GM19467 (cell line): ENCODE results near the gene CNTN6.
"Not testable (repeated sequence)": the region's sequence is repeated elsewhere in the genome, so short reads cannot be mapped to it uniquely, and the experiment has no call there.

ENCODE experiments used
- ATAC-seq: cut with Tn5 transposase; IDR thresholded peaks from one replicate; pipeline ENCODE4 v1.9.1; 2021; ENCODE audit warnings: mild to moderate bottlenecking, moderate library complexity; ENCODE audit not compliant: unreplicated experiment

CNTN6 gene

DNA sequence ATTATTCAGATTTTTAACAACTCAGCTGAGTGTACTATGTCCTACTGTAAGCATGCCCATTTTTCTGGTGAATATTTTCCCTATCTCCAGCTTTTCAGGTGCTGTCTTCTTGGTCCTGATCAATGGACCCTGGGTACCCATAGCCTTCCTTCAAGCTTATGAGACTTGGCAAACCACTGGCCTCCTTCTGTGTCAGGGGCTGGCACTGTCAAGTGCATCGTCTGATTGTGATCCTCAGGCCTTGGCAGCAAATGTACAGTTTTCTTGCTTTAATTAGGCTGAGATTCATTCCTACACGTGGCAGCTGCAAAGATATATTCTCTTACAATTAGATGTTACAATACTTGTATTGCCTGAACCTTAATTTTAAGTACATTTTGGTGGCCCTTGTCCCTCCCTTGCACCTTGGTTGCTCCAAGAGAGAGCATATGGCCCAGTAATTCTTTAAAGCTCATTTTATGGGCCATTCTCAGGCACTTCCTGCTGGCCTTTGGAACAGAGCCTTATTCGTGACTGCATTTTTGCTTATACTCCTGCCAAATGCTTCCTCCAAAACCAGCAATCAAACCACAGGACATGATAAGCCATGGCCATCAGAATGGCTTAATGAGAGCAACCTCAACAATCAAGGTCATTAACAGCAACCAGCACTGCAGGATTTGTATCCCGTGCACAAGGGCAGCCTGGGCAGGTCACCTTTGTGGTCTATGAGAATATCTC, 179.9 kb downstream of the CNTN6 start:
- no peak for ATAC-seq

DNA sequence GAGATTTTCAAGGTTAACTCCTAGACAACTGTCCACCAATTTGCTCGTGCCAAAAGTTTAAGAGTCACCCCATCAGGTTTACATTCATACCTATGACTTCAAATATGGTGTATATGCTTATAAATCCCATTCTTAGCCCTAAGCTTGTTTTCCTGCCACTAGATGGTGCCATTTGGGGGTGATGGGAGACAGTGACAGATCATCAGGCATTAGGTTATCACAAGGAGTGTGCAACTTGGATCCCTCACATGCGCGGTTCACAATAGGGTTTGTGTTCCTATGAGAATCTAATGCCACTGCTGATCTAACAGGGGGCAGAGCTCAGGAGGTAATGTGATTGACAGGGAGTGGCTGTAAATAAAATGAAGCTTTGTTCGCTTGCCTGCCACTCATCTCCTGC, 182.7 kb downstream of the CNTN6 start:
- no peak for ATAC-seq

DNA sequence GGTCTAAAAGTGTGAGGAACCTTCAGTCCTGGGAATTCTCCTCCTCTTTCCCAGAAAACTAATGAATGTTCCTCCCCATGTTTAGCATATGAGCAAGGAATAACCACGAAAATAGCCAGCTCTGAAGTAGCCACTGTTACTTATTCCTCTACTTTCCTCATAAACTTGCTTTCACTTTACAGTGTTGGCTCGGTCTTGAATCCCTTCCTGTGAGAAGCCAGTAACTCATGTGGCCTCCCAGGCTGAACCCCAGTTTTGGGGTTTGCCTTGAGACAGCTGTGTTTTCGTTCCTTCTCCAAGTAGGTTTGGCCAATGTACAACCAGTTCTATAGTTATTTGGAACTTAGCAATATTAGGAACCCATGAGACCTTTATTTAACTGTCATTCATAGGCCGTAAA, 195.0 kb downstream of the CNTN6 start:
- ATAC-seq: no peak

DNA sequence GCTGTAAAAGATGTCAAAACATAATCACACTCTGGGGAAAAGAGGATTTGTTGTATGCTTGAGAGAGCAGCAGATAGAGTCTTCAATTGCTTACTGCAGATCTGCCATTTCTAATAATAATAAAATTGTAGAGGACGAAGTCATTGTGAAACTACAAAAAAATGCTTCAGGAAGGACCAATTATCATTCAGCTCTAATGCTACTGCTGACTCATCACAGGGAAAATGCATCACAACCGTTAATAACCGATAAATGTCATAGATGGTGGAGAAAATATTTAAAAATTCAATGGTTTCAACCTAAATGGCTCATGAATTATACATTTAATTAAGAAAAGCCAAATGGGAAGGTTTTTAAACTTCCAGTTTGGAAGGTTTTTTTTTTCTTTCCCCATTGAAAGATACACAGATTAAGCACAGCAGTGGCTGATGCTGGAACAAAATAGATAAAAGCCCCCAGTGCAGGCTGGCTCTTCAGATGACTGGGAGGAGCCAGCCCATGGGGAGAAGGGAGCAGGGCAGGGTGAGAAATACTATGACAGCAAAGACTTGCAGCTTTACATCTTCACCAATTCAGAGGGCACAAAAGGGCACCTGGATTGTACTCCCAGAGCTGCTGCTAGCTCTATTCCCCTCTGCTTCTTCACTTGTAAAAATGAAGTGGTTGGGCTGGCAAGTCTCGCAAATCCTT, 196.1 kb downstream of the CNTN6 start:
- ATAC-seq: no peak

DNA sequence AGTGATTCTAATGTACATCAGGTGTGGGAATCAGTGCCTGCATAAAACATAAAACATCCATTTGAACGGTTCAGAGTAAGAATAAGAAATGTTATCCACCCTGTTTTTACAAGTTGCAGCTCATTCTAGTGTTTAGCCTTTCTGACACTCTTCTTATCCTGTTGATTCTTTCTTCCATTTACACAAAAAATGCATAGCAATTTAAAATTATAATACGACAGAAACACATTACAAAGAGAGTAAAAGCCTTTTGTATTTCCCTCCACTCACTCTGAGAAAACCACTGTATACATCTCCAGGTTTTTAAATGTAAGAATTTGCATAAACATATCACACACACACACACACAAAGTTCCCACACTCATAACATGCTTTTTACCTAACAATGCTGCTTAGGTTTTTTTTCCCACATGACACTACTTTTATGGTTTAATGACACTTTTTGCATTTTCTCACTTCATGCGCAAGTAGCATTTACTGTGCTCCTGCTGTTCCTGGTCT, 199.8 kb downstream of the CNTN6 start:
- no peak for ATAC-seq

DNA sequence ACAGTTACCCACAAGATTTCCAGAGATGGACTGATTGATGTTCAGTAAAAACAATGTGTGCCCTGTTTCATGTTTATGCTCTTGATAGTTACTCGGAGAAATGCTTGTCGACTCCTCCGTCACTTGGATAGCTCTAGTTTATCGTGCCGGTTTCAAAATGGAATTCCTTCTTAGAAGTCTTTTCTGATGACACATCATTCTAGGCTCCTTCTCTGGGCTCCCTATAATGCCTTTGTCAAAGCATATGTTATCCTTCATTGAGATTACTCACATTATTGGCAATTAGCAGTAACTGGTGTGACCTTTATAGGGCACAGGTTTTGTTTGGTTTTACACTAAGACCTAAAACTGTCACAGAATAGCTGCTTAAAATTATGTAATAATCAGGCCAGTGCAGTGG, 201.8 kb downstream of the CNTN6 start:
- ATAC-seq: no peak

DNA sequence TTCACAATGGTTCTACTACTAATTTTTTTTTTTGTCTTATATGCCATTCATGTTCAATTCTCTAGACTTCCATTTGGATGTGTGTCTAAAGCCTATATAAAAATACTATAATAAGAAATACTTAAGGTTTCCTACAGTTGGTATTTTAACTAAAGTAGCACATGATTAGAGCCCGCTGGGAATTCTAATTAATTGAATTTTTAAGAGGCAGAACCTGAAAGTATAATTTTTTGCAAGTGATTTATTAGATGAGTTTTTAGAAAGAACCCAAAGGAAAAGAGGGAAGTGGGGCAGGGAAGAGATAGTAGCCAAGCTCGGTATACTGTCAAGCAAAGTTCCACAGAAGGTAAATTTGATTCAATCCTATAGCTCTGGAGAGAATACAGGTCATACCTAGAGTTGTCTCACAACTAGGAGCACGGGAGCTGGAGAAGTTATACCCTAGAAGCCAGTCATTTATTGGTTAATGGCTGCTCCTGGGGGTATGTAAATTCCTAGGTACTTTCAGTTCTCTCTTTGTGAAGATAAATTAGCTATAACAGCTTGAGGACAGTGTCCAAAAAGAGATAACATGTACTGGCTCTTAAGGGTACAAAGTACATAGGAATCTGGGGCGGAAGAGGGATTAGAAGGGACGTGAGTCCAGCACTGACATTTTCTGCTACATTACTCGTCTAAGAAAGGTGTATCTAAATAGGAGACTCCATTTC, 225.6 kb downstream of the CNTN6 start:
- no peak for ATAC-seq

DNA sequence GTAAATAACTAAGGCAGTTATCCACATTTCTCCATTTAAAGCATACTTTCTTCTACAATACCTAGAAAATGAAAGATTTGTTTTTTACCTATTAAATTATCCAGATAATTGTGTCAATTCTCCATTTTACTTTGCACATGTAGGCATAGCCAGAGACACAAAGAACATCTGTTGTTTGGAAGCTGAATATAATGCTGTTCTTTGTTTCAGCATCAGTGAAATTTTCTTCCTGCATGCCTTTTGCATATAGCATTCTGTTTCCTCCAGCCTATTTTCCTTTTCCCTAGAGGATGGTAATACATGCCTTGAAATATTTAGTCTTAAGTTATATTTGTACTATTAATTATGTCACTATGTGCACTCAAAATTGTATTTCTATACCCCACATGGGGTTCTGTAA, 233.7 kb downstream of the CNTN6 start:
- ATAC-seq: no peak

DNA sequence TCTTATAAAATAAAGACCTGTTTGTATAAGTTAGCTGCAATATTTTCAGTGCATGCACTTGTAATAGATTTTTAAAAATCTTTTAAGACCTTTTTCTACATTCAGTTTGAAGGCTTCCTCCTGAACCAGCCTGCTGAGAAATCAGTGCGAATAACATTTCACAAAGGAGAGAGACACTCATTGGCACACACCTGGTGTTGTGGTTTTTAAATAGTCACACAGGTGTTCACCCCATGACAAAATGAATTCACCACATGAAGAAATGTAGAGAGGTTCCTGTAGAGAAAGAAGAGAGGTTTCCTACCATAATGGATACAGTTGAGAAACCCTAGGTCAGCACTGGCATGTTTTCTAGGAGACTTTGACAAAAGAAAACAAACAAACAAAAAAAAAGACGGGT, 237.3 kb downstream of the CNTN6 start:
- ATAC-seq: no peak

DNA sequence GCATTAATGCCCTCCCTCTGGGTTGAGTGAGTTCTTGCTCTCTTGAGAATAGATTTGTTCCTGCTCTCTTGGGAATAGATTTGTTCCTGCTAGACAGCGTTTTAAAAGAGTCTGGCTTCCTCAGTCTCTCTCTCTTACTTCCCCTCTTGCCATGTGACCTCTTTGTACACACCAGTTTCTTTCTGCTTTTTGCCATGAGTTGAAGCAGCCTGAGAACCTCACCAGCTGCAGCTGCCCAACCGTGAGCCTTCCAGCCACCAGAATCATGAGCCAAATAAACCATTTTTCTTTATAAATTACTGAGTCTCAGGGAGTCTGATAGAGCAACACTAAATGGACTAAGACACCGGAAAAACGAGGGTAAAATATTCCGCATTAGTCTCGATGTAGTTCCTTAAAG, 253.6 kb downstream of the CNTN6 start:
- ATAC-seq: no peak

DNA sequence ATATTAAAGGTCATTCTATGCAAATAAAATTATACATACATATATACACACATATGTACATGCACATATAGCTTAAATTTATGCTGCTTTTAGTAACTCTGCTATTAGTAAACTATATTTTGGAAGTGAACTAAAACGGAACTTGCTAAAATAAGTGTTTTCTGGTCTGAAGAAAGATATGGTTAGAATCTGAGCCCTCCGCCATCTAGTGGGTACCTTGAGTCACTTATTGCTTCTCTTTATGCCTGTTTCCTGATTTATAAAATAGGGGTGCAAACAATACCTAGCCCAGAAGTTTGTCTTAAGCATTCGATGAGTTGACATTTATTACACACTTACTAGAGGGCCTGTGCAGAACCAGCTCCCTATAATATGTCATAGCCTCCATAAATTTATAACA, 255.7 kb downstream of the CNTN6 start:
- ATAC-seq: no peak

DNA sequence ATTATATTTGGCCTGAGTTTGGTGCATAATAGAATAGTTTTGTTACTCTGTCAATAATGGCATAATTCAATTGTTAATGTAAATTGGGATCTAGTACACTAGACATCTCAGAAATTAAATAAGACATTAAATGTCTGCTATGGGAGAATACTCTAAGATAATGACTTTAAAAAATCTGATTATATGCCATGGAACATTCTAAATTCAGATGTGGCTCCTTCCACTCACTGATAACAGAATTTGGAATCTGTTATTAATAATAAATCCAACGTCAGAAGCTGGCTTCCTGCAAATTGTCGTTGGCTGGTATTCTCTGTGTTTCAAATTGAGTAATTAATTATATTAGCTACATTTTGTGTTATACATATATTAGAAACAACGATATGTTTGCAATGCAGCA, 258.1 kb downstream of the CNTN6 start:
- ATAC-seq: no peak

DNA sequence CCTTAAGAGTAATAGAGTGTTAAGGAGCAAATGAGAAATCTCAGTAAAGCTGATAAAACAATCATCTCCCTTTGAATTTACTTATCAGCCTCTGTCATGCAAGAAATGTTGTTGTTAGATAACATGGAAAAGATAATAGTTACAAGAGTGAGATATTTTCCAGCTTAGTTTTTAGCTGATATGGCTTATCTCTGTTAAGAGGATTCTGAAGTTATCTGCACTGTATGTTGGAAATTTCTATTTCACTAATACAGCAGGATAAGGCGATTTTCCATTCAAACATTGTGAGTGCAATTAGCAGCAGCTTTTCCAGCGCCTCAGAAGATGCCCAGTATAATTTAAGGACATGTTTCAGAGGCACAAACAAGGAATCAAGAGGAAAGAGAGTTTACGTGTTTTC, 262.9 kb downstream of the CNTN6 start:
- ATAC-seq: no peak

DNA sequence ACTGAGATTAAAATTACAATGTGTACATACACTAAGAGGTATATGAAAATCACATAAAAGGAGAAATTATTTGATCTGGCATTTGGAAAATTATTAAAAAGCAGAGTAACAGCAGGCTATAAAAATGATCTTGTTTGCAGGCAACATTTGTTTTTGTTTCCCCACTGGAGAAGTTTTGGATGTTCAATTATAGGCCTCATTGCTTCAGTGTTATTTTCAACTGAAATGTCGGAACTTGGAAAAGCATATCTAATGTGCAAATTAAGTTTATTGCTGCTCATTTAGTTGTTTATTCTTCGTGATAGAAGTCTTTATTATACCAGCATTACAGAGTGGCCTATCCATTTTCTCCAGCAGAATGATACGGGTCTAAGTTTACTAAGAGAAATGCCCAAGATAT, 263.3 kb downstream of the CNTN6 start:
- ATAC-seq: no peak

DNA sequence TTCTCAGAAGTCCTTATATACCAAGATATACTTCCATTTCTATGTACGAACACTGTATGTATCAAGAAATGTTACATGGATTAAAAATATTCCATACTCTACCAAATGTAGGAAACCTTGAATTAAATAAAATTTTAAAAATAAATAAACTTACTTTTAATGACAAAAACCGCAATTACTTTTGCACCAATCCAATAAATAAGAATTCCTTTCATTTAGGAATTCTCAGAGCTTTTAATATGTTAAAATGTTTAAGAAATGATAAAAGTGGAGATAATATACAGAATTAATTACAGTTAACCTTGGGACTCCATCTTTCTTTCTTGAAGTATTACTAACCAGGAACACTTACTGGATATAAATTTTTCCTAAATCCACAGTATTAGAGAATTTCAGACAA, 272.7 kb downstream of the CNTN6 start:
- ATAC-seq: no peak

DNA sequence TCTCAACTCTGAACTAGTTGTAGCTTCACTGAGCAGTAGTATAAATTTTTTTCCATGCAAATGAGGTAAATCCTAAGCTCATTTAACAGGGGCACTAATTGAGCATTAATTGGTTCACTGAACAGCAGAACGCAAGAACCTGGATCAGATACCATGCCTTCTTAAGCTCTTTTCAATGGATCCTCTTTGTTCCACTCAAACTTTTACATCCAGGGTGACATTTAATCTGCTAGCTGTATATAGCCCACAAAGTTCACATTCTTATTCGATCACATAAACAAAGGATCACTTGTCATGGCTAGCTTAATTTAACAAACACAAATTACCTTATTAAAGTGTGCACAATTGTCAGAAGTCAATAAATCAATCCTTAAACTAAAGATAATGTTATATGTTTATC, 281.6 kb downstream of the CNTN6 start:
- ATAC-seq: no peak

DNA sequence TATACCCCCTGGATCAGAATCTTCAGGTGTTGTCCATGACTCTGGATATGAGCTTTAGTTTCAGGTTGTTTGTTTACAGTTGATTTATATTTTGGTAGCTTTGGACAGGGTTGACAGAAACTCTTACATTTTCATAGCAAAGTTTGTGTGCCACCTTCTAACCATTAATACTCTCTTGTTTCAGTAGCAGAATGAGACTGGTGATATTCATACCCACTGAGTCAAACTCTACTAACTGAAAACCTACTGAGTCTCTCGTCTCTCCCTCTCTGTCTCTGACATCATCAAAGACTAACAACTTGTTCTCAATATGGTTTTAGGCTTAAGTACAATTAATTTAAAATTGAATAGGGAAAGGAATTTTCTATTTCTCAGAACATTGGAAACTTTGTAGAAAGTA, 282.3 kb downstream of the CNTN6 start:
- no peak for ATAC-seq

DNA sequence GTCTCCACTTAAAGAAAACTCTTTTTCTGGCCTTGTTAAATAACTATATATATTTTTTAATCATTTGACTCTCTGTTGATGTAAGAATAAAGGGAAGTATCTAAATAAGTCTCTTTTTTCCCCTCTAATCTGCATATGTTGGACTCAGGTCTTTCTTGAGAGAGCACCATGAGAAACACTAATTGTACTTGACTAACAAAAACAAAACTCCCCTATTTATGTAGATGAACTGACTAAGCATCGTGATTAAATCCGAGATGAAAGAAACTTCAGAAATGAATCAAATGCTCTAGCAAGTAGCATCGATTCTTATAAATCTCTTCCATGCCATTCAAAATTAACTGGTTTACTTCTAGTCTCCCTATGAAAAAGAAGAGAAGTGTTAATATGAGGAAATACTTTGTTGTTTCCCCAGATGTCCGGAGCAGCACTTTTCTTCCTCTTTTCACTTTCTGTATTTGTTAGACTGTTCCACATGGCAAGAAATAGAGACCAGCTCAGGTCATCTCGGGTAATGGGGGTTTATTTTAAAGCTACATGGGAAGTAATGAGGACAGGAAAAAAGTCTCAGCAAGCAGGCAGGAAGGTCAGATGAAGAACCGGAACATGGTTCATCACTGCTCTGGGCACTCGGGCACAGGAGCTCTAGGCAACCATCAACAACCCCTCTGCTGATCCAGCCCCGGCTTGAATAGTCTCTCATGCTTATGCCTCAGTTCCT, 288.3 kb downstream of the CNTN6 start:
- peak; percentile 72 for ATAC-seq

DNA sequence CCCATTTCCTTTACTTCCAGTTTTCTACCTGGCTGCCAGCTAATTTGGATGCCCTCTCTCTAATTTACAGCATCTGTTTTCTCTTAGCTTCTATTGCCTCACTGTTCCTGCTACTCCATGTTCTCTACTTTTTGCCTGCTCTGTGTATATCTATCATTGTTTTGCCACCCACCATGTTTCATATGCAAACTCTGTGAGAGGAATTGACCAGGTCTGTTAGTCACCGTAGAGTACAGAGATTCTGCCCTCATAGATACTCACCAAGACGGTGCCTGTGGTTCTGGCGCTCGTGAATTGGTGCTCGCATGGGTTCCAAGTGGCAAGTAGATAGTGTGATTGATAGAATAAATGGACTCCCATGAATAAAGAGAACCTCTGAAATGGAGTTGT, 288.8 kb downstream of the CNTN6 start:
- no peak for ATAC-seq

DNA sequence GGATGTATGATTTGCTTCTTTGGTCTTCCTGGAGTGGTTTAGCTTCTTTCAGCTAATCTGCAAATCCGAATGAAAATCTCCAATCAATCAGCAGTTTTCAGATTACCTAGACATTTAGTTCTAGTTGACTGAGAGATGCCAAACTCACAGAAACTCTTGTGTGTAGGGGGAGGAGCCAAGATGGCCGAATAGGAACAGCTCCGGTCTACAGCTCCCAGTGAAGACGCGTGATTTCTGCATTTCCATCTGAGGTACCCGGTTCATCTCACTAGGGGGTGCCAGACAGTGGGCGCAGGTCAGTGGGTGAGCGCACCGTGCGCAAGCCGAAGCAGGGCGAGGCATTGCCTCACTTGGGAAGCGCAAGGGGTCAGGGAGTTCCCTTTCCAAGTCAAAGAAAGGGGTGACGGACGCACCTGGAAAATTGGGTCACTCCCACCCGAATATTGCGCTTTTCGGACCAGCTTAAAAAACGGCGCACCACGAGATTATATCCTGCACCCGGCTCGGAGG, 294.6 kb downstream of the CNTN6 start:
- ATAC-seq: not testable (repeated sequence)

DNA sequence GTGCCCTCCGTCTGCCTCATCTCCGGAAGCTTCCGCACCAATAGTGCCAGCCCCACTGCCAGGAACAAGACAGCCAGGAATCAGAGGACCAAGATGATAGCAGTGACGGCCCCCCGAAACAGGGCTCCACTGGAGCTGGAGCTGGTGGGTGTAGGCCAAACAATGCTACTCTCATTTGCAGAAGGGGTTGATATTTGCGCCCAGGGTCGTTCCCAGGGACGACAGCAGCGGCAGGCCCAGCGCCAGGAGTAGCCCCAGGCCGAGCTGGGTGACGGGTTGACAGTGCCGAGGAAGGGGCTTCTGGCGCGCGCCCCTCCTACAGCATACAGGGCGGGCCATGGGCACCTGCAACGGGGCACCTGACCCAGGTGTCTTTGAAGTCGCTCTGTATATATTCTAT, 301.4 kb downstream of the CNTN6 start:
- no peak for ATAC-seq
